ENCODE measurements around the gene TXNL1.

GRCh38 chr18:56550121-56550520, 88.3 kb downstream of the TXNL1 start:
- TF ChIP-seq YY1 (IDR thresholded peaks at IDR 0.05; ENCODE audit: insufficient read depth, insufficient replicate concordance, low read depth, low read length): no peak
- no peak for TF ChIP-seq ETS1 (CRISPR knock-in tag; IDR thresholded peaks at IDR 0.05)
- no peak for TF ChIP-seq EHMT2 (IDR thresholded peaks at IDR 0.05; ENCODE audit: borderline replicate concordance, low read depth, low read length)
- no peak for TF ChIP-seq ZNF33A (CRISPR knock-in tag; IDR thresholded peaks at IDR 0.05; ENCODE audit: borderline replicate concordance)
- TF ChIP-seq CBX2 (IDR thresholded peaks at IDR 0.05; ENCODE audit: low read depth, low read length): no peak
- no peak for TF ChIP-seq CBX2 (CRISPR knock-in tag; IDR thresholded peaks at IDR 0.05; ENCODE audit: low read depth)

Data from HepG2 (cell line).